ENCODE results near the gene CRYBG3. TPM values are rescaled to one million over a fixed set of nuclear protein-coding genes. Genes with fewer than 3 reads are reported as not detected.

CRYBG3 gene
- total RNA-seq, 1 experiment from 2014 or later, result 5.9 TPM

DNA sequence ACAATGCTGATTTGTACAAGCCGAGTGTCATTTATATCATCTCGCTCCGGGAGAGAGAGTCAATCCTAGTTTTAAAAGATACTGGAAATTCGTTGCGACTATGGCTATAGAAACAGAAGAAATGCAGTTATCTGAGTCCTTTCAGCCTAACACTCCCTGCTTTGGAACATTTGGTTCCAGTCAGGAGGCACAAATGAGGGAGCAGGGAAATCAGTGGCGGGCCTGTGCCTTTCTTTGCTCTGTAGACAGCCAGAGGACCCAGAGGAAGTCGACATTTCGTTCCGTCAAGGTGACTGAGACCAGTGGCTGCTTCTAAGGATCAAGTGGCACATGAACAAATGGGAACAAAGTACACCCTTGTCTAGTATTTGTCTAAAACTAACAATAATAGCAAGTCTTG is 151.2 kb downstream of the CRYBG3 start:
- H4K8ac ChIP-seq (replicated peaks; ENCODE audit: insufficient read length, low read depth, low read length), result no peak overlapping the region
- no peak overlapping the region for H3K56ac ChIP-seq (ENCODE audit: insufficient read length, low read depth, low read length)
- no peak overlapping the region for H2BK20ac ChIP-seq (ENCODE audit: low read depth, low read length, poor library complexity, severe bottlenecking)
- no peak overlapping the region for H2BK15ac ChIP-seq (ENCODE audit: low read depth, low read length)
- no peak for DNase-seq
- Mint-ChIP-seq H3K4me3 (peak overlapping the region; percentile 41 to 50), H3K36me3 (ENCODE audit: insufficient read depth in 1 of 3, low read depth in 3 of 3) (no peaks in the 10 kb centered on the region), H3K9me3 (no peaks in the 10 kb centered on the region), H3K27me3 (ENCODE audit: low read depth) (peaks cover 30% of the 10 kb centered on the region), H3K4me1 (peaks cover 11% of the 10 kb centered on the region in 2 experiments; a peak in 3 of 4 replicates), H3K27ac (no peak overlapping the region; a peak in 1 of 7 replicates)
- H3K14ac ChIP-seq (ENCODE audit: insufficient read depth, low read length), result no peak overlapping the region
- H3K79me1 ChIP-seq (ENCODE audit: insufficient read depth, low read depth, low read length, poor library complexity, severe bottlenecking), result no peaks in the 10 kb centered on the region
- no peak overlapping the region for H3K4me2 ChIP-seq (ENCODE audit: insufficient read depth, insufficient read length, low read length)
- WGBS (ENCODE audit: extremely low coverage, insufficient read length, low lambda C conversion rate), result no CpG with 5 or more reads among the region's 9 CpGs
- H2BK120ac ChIP-seq (ENCODE audit: low read depth, low read length, poor library complexity, severe bottlenecking), result no peak overlapping the region
- no peak for TF ChIP-seq CTCF (conservative IDR thresholded peaks at IDR 0.05)
- no peaks in the 10 kb centered on the region for H3K9me3 ChIP-seq (ENCODE audit: control insufficient read depth, low read depth, low read length)
- no peaks in the 10 kb centered on the region for H3K27me3 ChIP-seq (ENCODE audit: insufficient read depth, low read length)
- H3K23me2 ChIP-seq (ENCODE audit: insufficient read length, low read depth, low read length, poor library complexity, severe bottlenecking), result peaks cover 5% of the 10 kb centered on the region
- H3K9ac ChIP-seq (ENCODE audit: extremely low read depth, insufficient read length, low read length), result no peak overlapping the region
- no peak overlapping the region for H3K4ac ChIP-seq (ENCODE audit: low read depth, low read length)
- H3K18ac ChIP-seq (ENCODE audit: insufficient read length, low read depth, low read length), result no peak overlapping the region
- H3K4me1 ChIP-seq (ENCODE audit: insufficient read depth, low read length), result no peaks in the 10 kb centered on the region
- no peak overlapping the region for H4K91ac ChIP-seq (ENCODE audit: insufficient read length, low read depth, low read length)
- H3K79me2 ChIP-seq (ENCODE audit: insufficient read depth, low read length), result no peaks in the 10 kb centered on the region
- H3K27ac ChIP-seq (ENCODE audit: insufficient read length, low read depth, low read length), result no peak overlapping the region
- no peak overlapping the region for H2BK12ac ChIP-seq (ENCODE audit: insufficient read length, low read depth, low read length)
- no peak overlapping the region for H2BK5ac ChIP-seq (ENCODE audit: insufficient read length, low read length)
- no peak overlapping the region for H2AFZ ChIP-seq (ENCODE audit: low read length)
- no peak overlapping the region for H3T11ph ChIP-seq (ENCODE audit: low read length)
- H4K5ac ChIP-seq (ENCODE audit: insufficient read length, low read depth, low read length), result no peak overlapping the region
- no peaks in the 10 kb centered on the region for H4K20me1 ChIP-seq (ENCODE audit: control insufficient read depth, insufficient read depth, insufficient read length)
- H3K23ac ChIP-seq (ENCODE audit: insufficient read length, low read depth, low read length), result no peak overlapping the region
- H2AK5ac ChIP-seq (ENCODE audit: insufficient read length, low read length), result no peak overlapping the region

All from H9 (cell line).